DOHH2 (cell line): ENCODE data around the gene PARD6A.

Source experiments
- H3F3A ChIP-seq: fragments of 200-600 bp; sonication (generic), shearing (Covaris generic); 2 replicates; pipeline ENCODE4 v1.6.0; 2016; ENCODE audit warnings: antibody characterized with exemption, mild to moderate bottlenecking; ENCODE audit not compliant: control insufficient read depth, insufficient read depth
- H3K27ac ChIP-seq: fragments of 200-600 bp; sonication (generic); 2 replicates; pipeline ENCODE4 v1.5.1; 2014; ENCODE audit warnings: low read depth, mild to moderate bottlenecking, low read length, moderate library complexity
- H3K27me3 ChIP-seq: fragments of 200-600 bp; sonication (generic); 2 replicates; pipeline ENCODE4 v1.6.1; 2014; ENCODE audit warnings: mild to moderate bottlenecking, low read length, mixed read lengths; ENCODE audit not compliant: control insufficient read depth
- H3K36me3 ChIP-seq: fragments of 200-600 bp; sonication (generic); 2 replicates; pipeline ENCODE4 v1.6.1; 2014; ENCODE audit warnings: mild to moderate bottlenecking, low read length, moderate library complexity, mixed read lengths; ENCODE audit not compliant: control insufficient read depth
- H3K4me1 ChIP-seq: fragments of 200-600 bp; sonication (generic); 2 replicates; pipeline ENCODE4 v1.6.1; 2014; ENCODE audit warnings: mild to moderate bottlenecking, low read length, mixed read lengths; ENCODE audit not compliant: control insufficient read depth
- H3K4me2 ChIP-seq: fragments of 200-600 bp; sonication (generic); 2 replicates; pipeline ENCODE4 v1.6.0; 2014; ENCODE audit warnings: mild to moderate bottlenecking, low read length, moderate library complexity
- H3K4me3 ChIP-seq: fragments of 200-600 bp; sonication (generic); 2 replicates; pipeline ENCODE4 v1.5.1; 2014; ENCODE audit warnings: mild to moderate bottlenecking, low read length, mixed read lengths
- H3K79me2 ChIP-seq: fragments of 200-600 bp; sonication (generic); 2 replicates; pipeline ENCODE4 v1.6.1; 2014; ENCODE audit warnings: mild to moderate bottlenecking, low read length, mixed read lengths; ENCODE audit not compliant: control insufficient read depth
- H3K9me2 ChIP-seq: fragments of 200-600 bp; sonication (generic); replicated peaks from 2 replicates; pipeline ENCODE4 v1.6.1; 2014; ENCODE audit warnings: mild to moderate bottlenecking, low read length, mixed read lengths; ENCODE audit not compliant: control insufficient read depth
- H3K9me3 ChIP-seq: fragments of 200-600 bp; sonication (generic); 2 replicates; pipeline ENCODE4 v1.6.1; 2014; ENCODE audit warnings: antibody characterized with exemption, low read length, mixed read lengths; ENCODE audit not compliant: control insufficient read depth, insufficient read depth
- H4K20me1 ChIP-seq: fragments of 200-600 bp; sonication (generic); 2 replicates; pipeline ENCODE4 v1.6.0; 2014; ENCODE audit warnings: low read depth, mild to moderate bottlenecking, antibody characterized with exemption, low read length, moderate library complexity; ENCODE audit not compliant: control insufficient read depth, insufficient read depth
- CTCF ChIP-seq: fragments of 200-600 bp; sonication (generic); IDR thresholded peaks from one replicate; pipeline ENCODE4 v1.5.1; 2014; ENCODE audit warnings: antibody characterized with exemption, mild to moderate bottlenecking, low read depth, low read length; ENCODE audit not compliant: poor library complexity, severe bottlenecking
- EZH2phosphoT487 ChIP-seq: fragments of 200-600 bp; sonication (generic); IDR thresholded peaks from 2 replicates; pipeline ENCODE4 v1.6.1; 2017; ENCODE audit warnings: borderline replicate concordance, mild to moderate bottlenecking, antibody characterized with exemption, low read length, moderate library complexity, mixed read lengths

PARD6A gene

GRCh38 chr16:67697422-67698185 lies 36.8 kb downstream of the PARD6A start:
- Histone ChIP-seq H3K9me3 (peaks cover 7% of the 10 kb centered on the region; the same call in 1 of the 2 replicates), H3K36me3 (no peaks in the 10 kb centered on the region; the same call in 1 of the 2 replicates), H3K9me2 (no peaks in the 10 kb centered on the region), H4K20me1 (no peaks in the 10 kb centered on the region), H3K79me2 (peaks cover 9% of the 10 kb centered on the region), H3K4me2 (no peak overlapping the region), H3K27ac (no peak overlapping the region), H3K4me3 (no peak overlapping the region), H3K27me3 (no peaks in the 10 kb centered on the region), H3K4me1 (peaks cover 6% of the 10 kb centered on the region), H3F3A (no peaks in the 10 kb centered on the region)
- TF ChIP-seq CTCF: no peak
- no peak for TF ChIP-seq EZH2phosphoT487

GRCh38 chr16:67699265-67699664 lies 38.5 kb downstream of the PARD6A start:
- H3K27ac ChIP-seq: no peak overlapping the region
- no peaks in the 10 kb centered on the region for H4K20me1 ChIP-seq
- H3K9me3 ChIP-seq: peaks cover 7% of the 10 kb centered on the region; the same call in 1 of the 2 replicates
- no peaks in the 10 kb centered on the region for H3K4me1 ChIP-seq
- no peaks in the 10 kb centered on the region for H3K27me3 ChIP-seq
- no peak overlapping the region for H3K4me3 ChIP-seq
- H3K79me2 ChIP-seq: peaks cover 10% of the 10 kb centered on the region
- no peaks in the 10 kb centered on the region for H3K9me2 ChIP-seq
- H3K4me2 ChIP-seq: no peak overlapping the region
- H3F3A ChIP-seq: no peaks in the 10 kb centered on the region
- TF ChIP-seq EZH2phosphoT487 (no peak), CTCF (no peak)
- H3K36me3 ChIP-seq: no peaks in the 10 kb centered on the region; the same call in 1 of the 2 replicates

GRCh38 chr16:67701420-67701819 lies 40.7 kb downstream of the PARD6A start:
- no peaks in the 10 kb centered on the region for H3K9me2 ChIP-seq
- H3K27me3 ChIP-seq: no peaks in the 10 kb centered on the region
- no peak for TF ChIP-seq CTCF
- no peak overlapping the region for H3K4me3 ChIP-seq
- no peak overlapping the region for H3K27ac ChIP-seq
- H3K4me2 ChIP-seq: no peak overlapping the region
- peaks cover 7% of the 10 kb centered on the region; the same call in 1 of the 2 replicates for H3K9me3 ChIP-seq
- no peaks in the 10 kb centered on the region for H4K20me1 ChIP-seq
- no peaks in the 10 kb centered on the region; the same call in 1 of the 2 replicates for H3K36me3 ChIP-seq
- no peaks in the 10 kb centered on the region for H3F3A ChIP-seq
- peaks cover 16% of the 10 kb centered on the region for H3K79me2 ChIP-seq
- H3K4me1 ChIP-seq: no peaks in the 10 kb centered on the region
